ENCODE results near the gene ATRIP.

Gene ATRIP

DNA sequence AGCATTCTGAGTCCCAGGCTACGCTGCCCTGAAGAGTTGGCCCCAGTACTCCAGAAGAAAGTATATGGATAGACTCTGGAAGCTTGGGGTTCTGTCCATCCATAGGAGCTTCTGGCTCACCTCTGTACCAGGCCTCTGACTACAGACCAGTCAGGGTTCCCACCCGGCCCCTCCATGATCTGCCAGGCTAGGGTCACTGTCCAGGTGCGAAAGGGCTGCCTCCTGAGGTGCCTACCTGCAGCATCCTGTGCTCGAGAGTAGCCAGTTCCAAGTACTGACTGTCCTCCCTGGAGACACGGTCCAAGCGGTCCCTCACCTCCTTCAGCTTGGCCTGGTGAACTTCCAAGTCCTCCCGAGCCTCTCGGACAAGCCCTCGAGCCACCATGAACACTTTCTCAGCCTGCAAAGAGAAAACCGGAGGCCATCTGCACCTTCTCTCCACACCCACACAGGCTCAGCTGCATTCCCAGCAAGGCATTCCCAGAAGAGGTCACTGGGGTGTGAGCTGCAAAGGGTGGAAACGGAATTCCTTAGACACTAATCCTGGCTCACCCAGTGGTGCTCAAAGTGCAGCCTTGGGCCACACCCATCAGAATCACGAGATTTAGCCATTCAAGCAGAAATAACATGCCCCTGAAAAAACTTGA, 12.9 kb upstream of the ATRIP start:
- Histone ChIP-seq H3K27ac (ENCODE audit: low read depth, low read length) (peak overlapping the region; percentile 16), H3K4me3 (ENCODE audit: low read depth, low read length) (no peak overlapping the region), H3K36me3 (ENCODE audit: control insufficient read depth, insufficient read depth, low read length) (peaks cover 35% of the 10 kb centered on the region), H3K27me3 (ENCODE audit: control insufficient read depth, insufficient read depth, low read length) (no peaks in the 10 kb centered on the region), H3K9ac (ENCODE audit: low read depth, low read length) (no peak overlapping the region), H3K9me3 (ENCODE audit: control insufficient read depth, insufficient read depth, low read length) (no peaks in the 10 kb centered on the region), H3K4me1 (ENCODE audit: control insufficient read depth, insufficient read depth, low read length) (peaks cover 14% of the 10 kb centered on the region)

DNA sequence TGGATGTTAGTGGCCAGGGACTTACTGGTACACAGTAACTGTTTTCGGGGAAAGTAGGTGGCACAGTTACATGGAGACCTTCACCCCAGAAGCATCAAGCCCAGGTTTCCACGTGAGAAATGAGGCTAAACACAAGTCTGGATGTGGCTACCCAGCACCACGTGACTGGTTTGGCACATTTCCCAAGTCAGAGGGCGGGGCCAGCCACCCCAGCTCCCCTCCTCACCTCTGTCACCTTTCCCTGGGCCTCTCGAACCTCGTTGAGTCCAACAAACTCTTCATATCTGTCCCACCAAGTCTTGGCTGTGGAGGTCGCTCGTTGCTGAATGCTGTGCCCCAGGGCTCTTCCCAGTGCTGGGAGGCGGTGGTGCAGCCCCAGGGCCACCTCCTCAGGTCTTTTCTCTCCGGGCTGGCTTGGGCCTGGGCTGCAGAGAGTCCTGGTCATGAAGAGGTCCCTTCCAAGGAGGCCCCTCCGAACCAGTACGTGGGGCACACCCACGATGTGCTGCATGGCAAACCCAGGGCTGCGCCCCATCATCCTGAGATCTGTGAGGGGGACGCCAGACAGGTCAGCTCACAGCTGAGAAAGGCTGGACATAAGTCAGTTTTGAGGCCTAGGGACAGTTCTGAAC, 11.8 kb upstream of the ATRIP start:
- Histone ChIP-seq H3K27ac (ENCODE audit: low read depth, low read length) (no peak overlapping the region), H3K27me3 (ENCODE audit: control insufficient read depth, insufficient read depth, low read length) (no peaks in the 10 kb centered on the region), H3K9ac (ENCODE audit: low read depth, low read length) (no peak overlapping the region), H3K4me3 (ENCODE audit: low read depth, low read length) (no peak overlapping the region), H3K9me3 (ENCODE audit: control insufficient read depth, insufficient read depth, low read length) (no peaks in the 10 kb centered on the region), H3K4me1 (ENCODE audit: control insufficient read depth, insufficient read depth, low read length) (peaks cover 14% of the 10 kb centered on the region), H3K36me3 (ENCODE audit: control insufficient read depth, insufficient read depth, low read length) (peaks cover 35% of the 10 kb centered on the region)

DNA sequence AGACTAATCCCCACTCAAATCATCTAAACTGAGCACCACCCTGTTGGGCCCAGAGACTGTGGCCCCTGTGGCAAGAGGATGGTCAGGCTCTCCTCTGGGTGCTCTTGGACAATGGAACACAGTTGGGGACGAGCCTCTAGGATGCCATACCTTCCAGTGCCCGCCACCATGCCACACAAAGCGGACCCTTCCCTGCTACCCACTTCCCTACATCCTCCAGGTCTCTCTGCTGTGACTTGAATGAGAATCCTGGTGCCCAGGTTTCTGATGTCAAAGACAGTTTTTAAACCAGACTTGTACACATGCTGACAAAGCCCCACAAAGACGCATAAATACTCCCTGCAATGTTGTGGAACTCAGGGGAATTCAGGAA, 11.3 kb upstream of the ATRIP start:
- Histone ChIP-seq H3K4me3 (ENCODE audit: low read depth, low read length) (no peak overlapping the region), H3K9ac (ENCODE audit: low read depth, low read length) (no peak overlapping the region), H3K27ac (ENCODE audit: low read depth, low read length) (no peak overlapping the region), H3K36me3 (ENCODE audit: control insufficient read depth, insufficient read depth, low read length) (peaks cover 35% of the 10 kb centered on the region), H3K27me3 (ENCODE audit: control insufficient read depth, insufficient read depth, low read length) (no peaks in the 10 kb centered on the region), H3K4me1 (ENCODE audit: control insufficient read depth, insufficient read depth, low read length) (peaks cover 12% of the 10 kb centered on the region), H3K9me3 (ENCODE audit: control insufficient read depth, insufficient read depth, low read length) (no peaks in the 10 kb centered on the region)

DNA sequence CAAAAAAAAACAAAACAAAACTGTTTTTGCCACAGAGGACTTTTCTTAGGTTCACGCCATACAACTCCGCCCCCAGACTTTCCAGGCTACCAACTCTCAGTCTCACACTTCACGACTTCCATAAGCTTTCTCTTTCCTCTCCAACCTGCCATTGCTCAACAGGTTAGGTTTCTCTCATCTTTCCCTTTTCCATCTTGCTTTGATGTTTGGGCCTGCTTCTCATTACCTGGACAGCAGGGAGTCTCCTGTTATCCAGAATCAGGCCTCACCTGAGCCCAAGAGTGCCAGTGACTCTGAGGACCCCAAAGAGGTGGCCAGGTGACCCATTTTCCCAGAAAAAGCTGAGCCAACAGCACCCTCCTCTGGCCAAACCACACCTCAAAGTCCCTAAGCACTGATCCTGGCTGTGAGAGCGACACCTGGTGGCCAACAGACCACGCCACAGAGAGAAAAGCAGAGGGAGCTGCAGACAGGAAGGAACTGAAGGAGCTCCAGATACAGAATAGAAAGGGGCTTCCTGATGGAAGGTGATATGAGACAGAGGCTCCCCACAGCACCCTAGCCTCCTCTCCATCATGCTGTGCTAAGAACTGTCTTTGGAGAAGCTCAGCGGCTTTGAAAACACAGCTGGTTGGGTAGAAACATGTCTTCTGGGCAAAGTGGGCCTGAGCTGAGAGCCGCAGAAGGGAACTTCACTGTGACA, 10.6 kb upstream of the ATRIP start:
- Histone ChIP-seq H3K9me3 (ENCODE audit: control insufficient read depth, insufficient read depth, low read length) (no peaks in the 10 kb centered on the region), H3K4me3 (ENCODE audit: low read depth, low read length) (no peak overlapping the region), H3K4me1 (ENCODE audit: control insufficient read depth, insufficient read depth, low read length) (peaks cover 5% of the 10 kb centered on the region), H3K9ac (ENCODE audit: low read depth, low read length) (no peak overlapping the region), H3K27me3 (ENCODE audit: control insufficient read depth, insufficient read depth, low read length) (no peaks in the 10 kb centered on the region), H3K36me3 (ENCODE audit: control insufficient read depth, insufficient read depth, low read length) (peaks cover 35% of the 10 kb centered on the region), H3K27ac (ENCODE audit: low read depth, low read length) (peak overlapping the region; percentile 21)

DNA sequence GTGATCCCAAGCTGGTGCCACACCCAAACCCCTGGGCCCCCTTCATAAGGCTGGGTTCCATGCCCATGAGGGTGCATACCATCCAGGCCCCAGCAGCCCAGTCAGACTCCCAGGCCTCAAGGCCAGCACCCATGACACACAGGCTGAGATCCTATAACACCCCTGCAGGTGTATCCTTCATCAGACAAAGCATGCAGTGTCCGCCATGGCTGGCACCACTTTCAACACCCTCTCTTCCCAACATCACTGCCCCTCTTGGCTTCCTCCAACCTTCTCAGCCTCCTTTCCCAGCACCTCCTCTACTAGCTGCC, 10.1 kb upstream of the ATRIP start:
- Histone ChIP-seq H3K27me3 (ENCODE audit: control insufficient read depth, insufficient read depth, low read length) (no peaks in the 10 kb centered on the region), H3K9me3 (ENCODE audit: control insufficient read depth, insufficient read depth, low read length) (no peaks in the 10 kb centered on the region), H3K9ac (ENCODE audit: low read depth, low read length) (no peak overlapping the region), H3K27ac (ENCODE audit: low read depth, low read length) (peak overlapping the region; percentile 21), H3K4me1 (ENCODE audit: control insufficient read depth, insufficient read depth, low read length) (0 out of 2 replicates have a peak, but pooled peaks cover 3% of the 10 kb centered on the region), H3K36me3 (ENCODE audit: control insufficient read depth, insufficient read depth, low read length) (peaks cover 37% of the 10 kb centered on the region), H3K4me3 (ENCODE audit: low read depth, low read length) (no peak overlapping the region)

DNA sequence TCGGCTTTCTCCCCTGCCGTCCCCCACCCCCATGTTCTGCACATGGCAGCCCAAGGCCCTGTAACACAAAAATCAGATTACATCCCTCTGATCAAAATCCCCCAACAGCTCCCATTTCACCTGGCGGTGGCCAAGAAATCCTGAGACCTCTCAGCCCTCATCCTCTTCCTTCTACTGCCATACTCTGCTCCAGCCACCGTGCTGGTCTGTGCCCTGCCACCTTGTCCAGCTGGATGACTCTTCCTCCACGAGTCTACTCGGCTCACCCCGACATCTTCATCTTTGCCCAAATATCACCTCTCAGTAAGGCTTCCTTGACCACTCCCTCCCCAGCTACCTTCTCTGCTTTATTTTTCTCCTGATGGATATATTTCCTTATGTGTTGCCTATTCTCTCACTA, 9.7 kb upstream of the ATRIP start:
- no peaks in the 10 kb centered on the region for H3K9me3 ChIP-seq (ENCODE audit: control insufficient read depth, insufficient read depth, low read length)
- no peak overlapping the region for H3K4me3 ChIP-seq (ENCODE audit: low read depth, low read length)
- H3K27ac ChIP-seq (ENCODE audit: low read depth, low read length), result no peak overlapping the region
- no peaks in the 10 kb centered on the region for H3K27me3 ChIP-seq (ENCODE audit: control insufficient read depth, insufficient read depth, low read length)
- 0 out of 2 replicates have a peak, but pooled peaks cover 3% of the 10 kb centered on the region for H3K4me1 ChIP-seq (ENCODE audit: control insufficient read depth, insufficient read depth, low read length)
- H3K9ac ChIP-seq (ENCODE audit: low read depth, low read length), result no peak overlapping the region
- peaks cover 37% of the 10 kb centered on the region for H3K36me3 ChIP-seq (ENCODE audit: control insufficient read depth, insufficient read depth, low read length)

DNA sequence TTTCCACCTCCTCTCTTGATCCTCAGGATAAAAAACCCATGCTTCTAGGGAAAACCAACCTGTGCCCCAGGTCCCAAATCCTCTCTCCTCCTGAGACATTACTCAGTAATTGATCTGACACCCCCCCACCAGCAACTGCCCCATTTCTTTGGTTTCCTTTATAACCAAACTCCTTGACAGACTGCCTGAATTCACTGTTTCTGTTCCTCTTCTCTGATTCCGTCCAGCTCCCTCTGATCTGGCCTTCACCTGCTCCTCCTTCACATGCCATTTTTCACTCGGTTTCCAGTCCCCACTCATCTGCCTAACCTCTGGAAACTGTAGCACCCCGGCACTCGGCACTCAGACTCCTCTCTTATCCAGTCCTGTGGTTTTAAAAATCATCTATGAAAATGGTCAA, 8.7 kb upstream of the ATRIP start:
- Histone ChIP-seq H3K27me3 (ENCODE audit: control insufficient read depth, insufficient read depth, low read length) (no peaks in the 10 kb centered on the region), H3K4me3 (ENCODE audit: low read depth, low read length) (no peak overlapping the region), H3K9me3 (ENCODE audit: control insufficient read depth, insufficient read depth, low read length) (no peaks in the 10 kb centered on the region), H3K36me3 (ENCODE audit: control insufficient read depth, insufficient read depth, low read length) (peaks cover 36% of the 10 kb centered on the region), H3K4me1 (ENCODE audit: control insufficient read depth, insufficient read depth, low read length) (0 out of 2 replicates have a peak, but pooled peaks cover 3% of the 10 kb centered on the region), H3K9ac (ENCODE audit: low read depth, low read length) (no peak overlapping the region), H3K27ac (ENCODE audit: low read depth, low read length) (no peak overlapping the region)

DNA sequence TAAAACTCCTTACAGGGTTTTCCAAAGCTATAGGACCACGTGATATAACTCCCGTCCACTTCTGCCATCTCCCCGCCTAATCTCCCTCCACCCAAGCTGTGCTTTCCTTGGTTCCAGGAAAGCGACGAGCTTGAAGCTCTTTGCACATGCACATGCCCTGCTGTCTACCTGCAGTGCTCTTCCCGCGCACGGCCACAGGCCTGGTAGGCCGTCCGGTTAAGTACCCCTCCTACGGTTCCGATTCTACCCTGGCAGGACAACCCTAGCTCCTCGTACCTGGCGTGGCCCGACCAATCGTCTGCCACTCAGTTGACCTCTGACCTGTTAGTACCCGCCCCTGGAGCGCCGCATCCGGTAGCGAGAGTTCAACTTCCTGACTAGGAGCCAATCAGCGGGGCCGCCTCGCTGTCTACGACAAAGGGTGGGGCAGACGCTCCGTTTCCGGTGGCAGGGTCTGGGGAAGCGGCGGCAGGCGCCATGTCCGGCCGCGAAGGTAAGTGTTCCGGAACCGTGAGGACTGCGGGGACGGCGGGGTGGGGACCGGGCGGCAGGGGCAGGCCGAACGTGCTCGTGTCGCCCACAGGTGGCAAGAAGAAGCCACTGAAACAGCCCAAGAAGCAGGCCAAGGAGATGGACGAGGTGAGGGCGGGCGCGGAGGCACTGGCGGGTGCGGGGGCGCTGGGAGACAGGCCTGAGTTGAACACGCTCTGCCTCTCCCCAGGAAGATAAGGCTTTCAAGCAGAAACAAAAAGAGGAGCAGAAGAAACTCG, 6.5 kb upstream of the ATRIP start, which contains the start of the genes CCDC51 and TMA7:
Gene CCDC51, minus strand, starts transcription at position 300 of the 770 bp plus-strand sequence. CDS start 4,991 bp downstream, outside the sequence.
Gene TMA7, plus strand, starts transcription at position 438 of the 770 bp plus-strand sequence. Its CDS starts 40 bp downstream, at position 478.
- Histone ChIP-seq H3K9ac (ENCODE audit: low read depth, low read length) (peak within 1 kb of the TSS; percentile 67), H3K4me1 (ENCODE audit: control insufficient read depth, insufficient read depth, low read length) (0 out of 2 replicates have a peak, but pooled peaks cover 3% of the 10 kb centered on the region), H3K27ac (ENCODE audit: low read depth, low read length) (peak within 1 kb of the TSS; percentile 85), H3K36me3 (ENCODE audit: control insufficient read depth, insufficient read depth, low read length) (peaks cover 35% of the 10 kb centered on the region), H3K9me3 (ENCODE audit: control insufficient read depth, insufficient read depth, low read length) (no peaks in the 10 kb centered on the region), H3K4me3 (ENCODE audit: low read depth, low read length) (peak within 1 kb of the TSS; percentile 85), H3K27me3 (ENCODE audit: control insufficient read depth, insufficient read depth, low read length) (no peaks in the 10 kb centered on the region)

DNA sequence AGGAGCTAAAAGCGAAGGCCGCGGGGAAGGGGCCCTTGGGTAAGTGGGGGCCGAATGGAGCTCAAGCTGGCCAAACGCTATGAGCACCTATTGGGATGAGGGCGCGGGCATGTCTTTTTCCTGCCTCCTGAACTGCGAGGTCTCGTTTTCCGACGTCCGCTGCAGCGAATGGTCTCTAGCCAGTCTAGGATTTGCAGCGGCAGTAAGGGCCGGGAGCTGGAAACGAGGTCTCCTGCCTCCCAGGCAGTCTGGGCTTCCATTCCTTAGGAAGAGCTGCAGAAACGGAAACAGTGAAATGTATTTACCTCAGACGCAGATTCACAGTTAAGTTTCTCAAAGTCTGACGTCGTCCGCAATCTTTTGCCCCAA, 6.0 kb upstream of the ATRIP start:
- Histone ChIP-seq H3K4me3 (ENCODE audit: low read depth, low read length) (peak overlapping the region; percentile 85), H3K9ac (ENCODE audit: low read depth, low read length) (peak overlapping the region; percentile 67), H3K27ac (ENCODE audit: low read depth, low read length) (peak overlapping the region; percentile 79), H3K4me1 (ENCODE audit: control insufficient read depth, insufficient read depth, low read length) (0 out of 2 replicates have a peak, but pooled peaks cover 3% of the 10 kb centered on the region), H3K36me3 (ENCODE audit: control insufficient read depth, insufficient read depth, low read length) (peaks cover 35% of the 10 kb centered on the region), H3K27me3 (ENCODE audit: control insufficient read depth, insufficient read depth, low read length) (no peaks in the 10 kb centered on the region), H3K9me3 (ENCODE audit: control insufficient read depth, insufficient read depth, low read length) (no peaks in the 10 kb centered on the region)

DNA sequence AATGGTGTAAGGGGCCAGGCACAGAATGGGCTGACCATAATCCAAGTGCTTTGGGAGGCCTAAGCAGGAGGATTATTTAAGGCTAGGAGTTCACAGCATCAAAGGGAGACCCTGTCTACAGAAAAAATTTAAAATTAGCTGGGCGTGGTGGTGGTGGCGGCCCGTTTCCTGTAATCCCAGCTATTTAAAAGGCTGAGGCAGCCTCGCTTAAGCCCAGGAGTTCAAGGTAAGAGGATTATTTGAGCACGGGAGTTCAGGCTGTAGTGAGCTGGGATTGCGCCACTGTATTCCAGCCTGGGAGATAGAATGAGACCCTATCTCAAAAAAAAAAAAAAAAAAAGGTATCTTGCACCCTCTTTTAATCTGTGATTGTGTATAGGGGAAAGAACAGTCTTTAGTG, 4.6 kb upstream of the ATRIP start:
- peaks cover 35% of the 10 kb centered on the region for H3K36me3 ChIP-seq (ENCODE audit: control insufficient read depth, insufficient read depth, low read length)
- peak overlapping the region; percentile 85 for H3K4me3 ChIP-seq (ENCODE audit: low read depth, low read length)
- H3K27me3 ChIP-seq (ENCODE audit: control insufficient read depth, insufficient read depth, low read length), result no peaks in the 10 kb centered on the region
- H3K9me3 ChIP-seq (ENCODE audit: control insufficient read depth, insufficient read depth, low read length), result no peaks in the 10 kb centered on the region
- H3K4me1 ChIP-seq (ENCODE audit: control insufficient read depth, insufficient read depth, low read length), result no peaks in the 10 kb centered on the region
- no peak overlapping the region for H3K27ac ChIP-seq (ENCODE audit: low read depth, low read length)
- H3K9ac ChIP-seq (ENCODE audit: low read depth, low read length), result no peak overlapping the region

Measured in HUES48 (cell line).